Measurements from ENCODE around the gene PDCL2. TPM values are rescaled to one million over a fixed set of nuclear protein-coding genes. Genes with fewer than 3 reads are reported as not detected.

Gene PDCL2
- total RNA-seq, 4 donors from 2014 or later: not detected

DNA sequence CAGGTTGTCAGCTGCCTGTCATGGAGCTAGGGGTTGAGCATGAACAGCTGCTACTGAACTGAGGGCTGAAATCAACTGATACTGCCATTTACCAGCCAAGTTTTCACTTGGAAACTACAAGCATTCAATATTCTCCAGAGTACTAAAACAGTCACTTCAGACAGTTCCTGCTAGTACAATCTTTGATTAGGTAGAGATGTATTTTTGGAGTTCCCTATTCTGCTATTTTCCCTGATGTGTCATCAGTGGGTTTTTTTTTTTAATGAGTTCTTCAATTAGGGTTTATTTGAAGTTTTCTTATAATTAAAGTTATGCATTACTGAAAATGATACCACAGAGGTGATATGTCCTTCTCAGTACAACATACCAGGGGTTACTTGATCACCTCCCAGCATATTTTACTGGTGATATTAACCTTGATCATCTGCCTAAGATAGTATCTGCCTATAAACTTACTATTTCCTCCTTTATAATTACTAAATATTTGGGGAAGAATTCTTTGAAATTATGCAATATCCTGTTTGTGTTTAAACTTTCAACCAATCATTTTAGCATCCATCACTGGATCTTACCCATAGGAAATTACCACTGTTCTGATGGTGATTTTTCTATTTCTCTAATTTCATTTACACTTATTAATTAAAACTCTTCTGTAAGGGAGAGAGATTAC lies 13.6 kb downstream of the PDCL2 start:
- Histone ChIP-seq H3K27me3 (no peaks in the 10 kb centered on the region), H3K4me3 (no peak overlapping the region), H3K27ac (no peak overlapping the region), H3K9me3 (no peaks in the 10 kb centered on the region), H3K36me3 (no peaks in the 10 kb centered on the region), H3K4me1 (no peaks in the 10 kb centered on the region)
- no peak for TF ChIP-seq POLR2A (IDR thresholded peaks at IDR 0.05)
- TF ChIP-seq, protein P1, sequence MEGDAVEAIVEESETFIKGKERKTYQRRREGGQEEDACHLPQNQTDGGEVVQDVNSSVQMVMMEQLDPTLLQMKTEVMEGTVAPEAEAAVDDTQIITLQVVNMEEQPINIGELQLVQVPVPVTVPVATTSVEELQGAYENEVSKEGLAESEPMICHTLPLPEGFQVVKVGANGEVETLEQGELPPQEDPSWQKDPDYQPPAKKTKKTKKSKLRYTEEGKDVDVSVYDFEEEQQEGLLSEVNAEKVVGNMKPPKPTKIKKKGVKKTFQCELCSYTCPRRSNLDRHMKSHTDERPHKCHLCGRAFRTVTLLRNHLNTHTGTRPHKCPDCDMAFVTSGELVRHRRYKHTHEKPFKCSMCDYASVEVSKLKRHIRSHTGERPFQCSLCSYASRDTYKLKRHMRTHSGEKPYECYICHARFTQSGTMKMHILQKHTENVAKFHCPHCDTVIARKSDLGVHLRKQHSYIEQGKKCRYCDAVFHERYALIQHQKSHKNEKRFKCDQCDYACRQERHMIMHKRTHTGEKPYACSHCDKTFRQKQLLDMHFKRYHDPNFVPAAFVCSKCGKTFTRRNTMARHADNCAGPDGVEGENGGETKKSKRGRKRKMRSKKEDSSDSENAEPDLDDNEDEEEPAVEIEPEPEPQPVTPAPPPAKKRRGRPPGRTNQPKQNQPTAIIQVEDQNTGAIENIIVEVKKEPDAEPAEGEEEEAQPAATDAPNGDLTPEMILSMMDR (IDR thresholded peaks at IDR 0.05): no peak
- no peak for DNase-seq

DNA sequence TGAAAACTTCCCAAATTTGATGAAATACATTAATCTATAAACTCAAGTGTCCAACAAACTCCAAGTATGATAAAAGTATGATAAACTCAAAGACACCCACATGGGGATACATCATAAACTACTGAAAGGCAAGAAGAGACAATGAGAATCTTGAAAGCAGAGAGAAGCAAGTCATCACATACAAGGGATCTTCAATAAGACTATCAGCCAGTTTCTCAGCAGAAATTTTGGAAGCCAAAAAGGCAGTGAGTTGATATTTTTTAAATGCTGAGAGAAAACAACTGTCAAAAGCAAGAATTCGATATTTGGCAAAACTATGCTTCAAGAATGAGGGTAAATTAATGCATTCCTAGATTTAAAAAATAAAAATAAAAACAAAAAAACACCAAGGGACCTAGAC lies 16.5 kb downstream of the PDCL2 start:
- no peaks in the 10 kb centered on the region for H3K9me3 ChIP-seq
- no peaks in the 10 kb centered on the region for H3K27me3 ChIP-seq
- TF ChIP-seq POLR2A (IDR thresholded peaks at IDR 0.05): no peak
- TF ChIP-seq, protein P1 (IDR thresholded peaks at IDR 0.05): no peak
- DNase-seq: no peak
- H3K36me3 ChIP-seq: no peaks in the 10 kb centered on the region
- no peaks in the 10 kb centered on the region for H3K4me1 ChIP-seq
- no peak overlapping the region for H3K4me3 ChIP-seq
- H3K27ac ChIP-seq: no peak overlapping the region

DNA sequence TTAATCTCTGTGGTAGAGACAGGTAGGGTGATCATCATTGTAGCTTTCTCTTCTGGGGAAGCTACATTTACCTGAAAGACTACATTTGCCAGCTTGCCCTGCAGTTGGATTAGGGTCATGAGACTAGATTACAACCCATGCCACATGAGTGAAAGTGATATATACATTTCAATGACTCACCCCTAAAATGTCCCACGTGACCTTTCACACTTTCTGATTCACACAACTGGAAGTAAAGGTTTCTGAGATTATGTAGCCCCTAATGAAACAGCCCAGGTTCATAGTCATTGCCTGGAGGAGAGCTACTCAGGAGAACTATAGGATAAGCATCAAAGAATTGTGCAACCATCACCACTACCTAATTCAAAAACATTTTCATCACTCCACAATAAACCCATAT lies 17.8 kb downstream of the PDCL2 start:
- no peaks in the 10 kb centered on the region for H3K4me1 ChIP-seq
- H3K36me3 ChIP-seq: no peaks in the 10 kb centered on the region
- DNase-seq: no peak
- TF ChIP-seq, protein P1 (IDR thresholded peaks at IDR 0.05): no peak
- no peak for TF ChIP-seq POLR2A (IDR thresholded peaks at IDR 0.05)
- no peak overlapping the region for H3K27ac ChIP-seq
- no peak overlapping the region for H3K4me3 ChIP-seq
- H3K9me3 ChIP-seq: no peaks in the 10 kb centered on the region
- H3K27me3 ChIP-seq: no peaks in the 10 kb centered on the region

DNA sequence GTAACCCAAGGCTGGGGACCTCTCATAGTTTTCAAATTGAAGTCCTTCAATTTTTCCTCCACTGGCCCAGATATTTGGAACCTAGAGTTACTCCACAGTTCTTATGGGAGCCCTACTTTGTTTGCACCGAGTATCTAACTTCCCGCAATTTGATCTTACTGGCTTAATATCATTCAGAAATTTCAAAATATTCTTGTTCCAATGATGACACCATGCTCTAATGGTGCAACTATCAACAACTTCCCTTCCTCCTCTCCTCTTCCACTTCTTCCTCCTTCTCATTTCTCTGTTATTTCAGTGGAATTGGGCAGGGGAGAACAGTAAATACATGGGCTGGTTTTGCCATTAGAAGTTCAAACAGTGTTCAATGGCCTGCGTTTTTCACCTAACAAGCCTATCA lies 20.2 kb downstream of the PDCL2 start:
- no peak for DNase-seq
- Histone ChIP-seq H3K4me1 (no peaks in the 10 kb centered on the region), H3K4me3 (no peak overlapping the region), H3K27ac (no peak overlapping the region), H3K9me3 (no peaks in the 10 kb centered on the region), H3K36me3 (no peaks in the 10 kb centered on the region), H3K27me3 (no peaks in the 10 kb centered on the region)
- TF ChIP-seq POLR2A (IDR thresholded peaks at IDR 0.05): no peak
- TF ChIP-seq, protein P1 (IDR thresholded peaks at IDR 0.05): no peak

DNA sequence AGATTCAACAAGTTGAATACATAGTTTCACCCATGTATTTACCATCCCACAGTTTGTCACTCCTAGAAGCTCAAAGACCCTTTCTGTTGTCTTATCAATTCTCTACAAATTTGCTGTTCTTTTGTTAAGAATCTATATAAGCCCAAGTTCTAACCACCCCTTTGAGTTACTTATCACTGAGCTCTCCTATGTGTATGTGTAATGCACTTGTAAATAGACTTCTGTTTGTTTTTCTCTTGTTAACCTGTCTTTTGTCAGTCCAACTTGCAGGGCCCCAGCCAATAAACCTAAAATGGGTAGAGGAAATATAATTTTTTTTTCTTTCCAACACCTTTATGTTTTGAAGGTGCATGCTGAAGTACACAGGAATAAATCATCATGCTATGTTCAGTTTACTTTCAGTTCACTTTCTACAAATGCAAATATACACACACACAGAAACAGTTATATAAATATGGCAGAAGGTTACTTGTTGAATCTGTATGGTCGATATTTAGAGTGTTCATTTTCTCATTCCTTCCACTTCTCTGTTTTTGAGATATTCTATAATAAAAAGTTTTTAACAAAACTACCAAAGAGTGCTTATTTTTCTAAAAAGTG lies 23.0 kb downstream of the PDCL2 start:
- H3K27me3 ChIP-seq: no peaks in the 10 kb centered on the region
- H3K4me1 ChIP-seq: no peaks in the 10 kb centered on the region
- H3K27ac ChIP-seq: no peak overlapping the region
- no peak for DNase-seq
- TF ChIP-seq POLR2A (IDR thresholded peaks at IDR 0.05): no peak
- TF ChIP-seq, protein P1 (IDR thresholded peaks at IDR 0.05): no peak
- no peak overlapping the region for H3K4me3 ChIP-seq
- no peaks in the 10 kb centered on the region for H3K9me3 ChIP-seq
- H3K36me3 ChIP-seq: no peaks in the 10 kb centered on the region

All from Peyer's patch (tissue), 4 donors.